SH-SY5Y (cell line): ENCODE results near the gene PHF20.

Source experiments
- GATA2 ChIP-seq: IDR thresholded peaks from 2 replicates; pipeline ENCODE4 v1.6.1; 2011; ENCODE audit warnings: mild to moderate bottlenecking, low read depth, low read length
- GATA3 ChIP-seq: IDR thresholded peaks from 2 replicates; pipeline ENCODE4 v1.6.1; 2011; ENCODE audit warnings: low read depth, mild to moderate bottlenecking, low read length, moderate library complexity

GRCh38 chr20:35887393-35888064, 115.7 kb downstream of the PHF20 start:
- no peak for TF ChIP-seq GATA3
- TF ChIP-seq GATA2: no peak
